Omental fat pad (tissue), 4 donors: ENCODE data around the gene TSPAN17. TPM values are rescaled to one million over a fixed set of nuclear protein-coding genes. Genes with fewer than 3 reads are reported as not detected.

Experiments used
- ATAC-seq: fragments of 150-250 bp; one replicate; pipeline ENCODE4 v1.9.1; 2016; ENCODE audit warnings: mild to moderate bottlenecking, moderate library complexity; ENCODE audit not compliant: low FRiP score
- DNase-seq: peaks from one replicate; pipeline ENCODE4 v3.0.0-alpha.2; 2019; ENCODE audit warnings: low spot score
- total RNA-seq, 4 donors: library from RNA; depleted of rRNA; stranded (reverse); fragments of >200 nt; gene quantifications; one replicate each; pipeline ENCODE4 v1.1.0, GENCODE V29; 2016
- TF ChIP-seq, protein P1 (sequence below), 3 donors: fragments of 450-650 bp; IDR thresholded peaks; one replicate each; pipeline ENCODE4 v1.5.1; 2016 to 2017; ENCODE audit warnings: antibody characterized with exemption in 3 of 3, mild to moderate bottlenecking in 3 of 3, moderate library complexity in 2 of 3

Gene TSPAN17
- total RNA-seq, 4 donors from 2014 or later: 8.9 to 16.9 (median 15.1) TPM

DNA sequence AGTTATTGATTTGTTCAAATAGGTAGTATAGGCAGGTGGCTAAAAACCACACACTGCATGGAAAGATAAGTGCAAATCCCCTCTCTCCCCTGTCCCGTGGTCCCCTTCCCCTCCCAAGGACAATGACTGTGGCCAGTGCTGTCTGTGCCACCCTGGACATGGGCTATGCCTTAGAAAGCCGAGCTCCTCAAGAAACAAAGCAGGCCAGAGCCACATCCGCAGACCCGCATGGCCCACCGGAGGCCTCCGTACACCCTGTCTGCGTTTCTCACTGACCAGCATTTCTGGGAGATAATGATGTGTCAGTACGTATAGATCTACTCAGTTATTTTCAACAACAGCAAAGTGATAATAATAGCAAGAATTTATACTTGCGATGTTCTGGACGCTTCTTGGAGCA is 16.3 kb downstream of the TSPAN17 start:
- DNase-seq (no peak), ATAC-seq (no peak)
- TF ChIP-seq, protein P1, sequence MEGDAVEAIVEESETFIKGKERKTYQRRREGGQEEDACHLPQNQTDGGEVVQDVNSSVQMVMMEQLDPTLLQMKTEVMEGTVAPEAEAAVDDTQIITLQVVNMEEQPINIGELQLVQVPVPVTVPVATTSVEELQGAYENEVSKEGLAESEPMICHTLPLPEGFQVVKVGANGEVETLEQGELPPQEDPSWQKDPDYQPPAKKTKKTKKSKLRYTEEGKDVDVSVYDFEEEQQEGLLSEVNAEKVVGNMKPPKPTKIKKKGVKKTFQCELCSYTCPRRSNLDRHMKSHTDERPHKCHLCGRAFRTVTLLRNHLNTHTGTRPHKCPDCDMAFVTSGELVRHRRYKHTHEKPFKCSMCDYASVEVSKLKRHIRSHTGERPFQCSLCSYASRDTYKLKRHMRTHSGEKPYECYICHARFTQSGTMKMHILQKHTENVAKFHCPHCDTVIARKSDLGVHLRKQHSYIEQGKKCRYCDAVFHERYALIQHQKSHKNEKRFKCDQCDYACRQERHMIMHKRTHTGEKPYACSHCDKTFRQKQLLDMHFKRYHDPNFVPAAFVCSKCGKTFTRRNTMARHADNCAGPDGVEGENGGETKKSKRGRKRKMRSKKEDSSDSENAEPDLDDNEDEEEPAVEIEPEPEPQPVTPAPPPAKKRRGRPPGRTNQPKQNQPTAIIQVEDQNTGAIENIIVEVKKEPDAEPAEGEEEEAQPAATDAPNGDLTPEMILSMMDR (IDR thresholded peaks at IDR 0.05): no peak

- no peak for ATAC-seq
Measured at GRCh38 chr5:176664479-176664878, 17.2 kb downstream of the TSPAN17 start.

DNA sequence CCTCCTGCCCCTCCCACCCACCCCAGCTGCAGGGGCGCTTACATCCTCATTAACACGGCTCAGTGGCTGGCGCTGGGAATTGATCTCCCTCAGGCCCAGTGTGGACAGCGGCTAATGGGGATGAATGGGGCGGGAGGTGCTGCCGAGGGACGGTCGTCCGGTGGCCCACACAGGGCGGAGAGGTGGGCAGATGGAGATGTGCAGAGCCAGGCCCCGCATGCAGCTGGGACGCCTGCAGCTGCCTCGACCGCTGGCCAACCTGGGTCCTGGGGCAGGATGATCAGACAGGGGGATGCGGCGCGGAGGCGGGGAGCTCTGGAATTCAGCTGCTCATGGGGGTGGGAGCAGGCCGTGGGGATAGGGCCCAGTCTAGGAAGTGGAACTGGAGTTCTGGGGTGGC is 17.6 kb downstream of the TSPAN17 start:
- DNase-seq (no peak), ATAC-seq (no peak)
- TF ChIP-seq, protein P1 (IDR thresholded peaks at IDR 0.05): no peak

More at GRCh38 chr5:176664479-176664878, 17.2 kb downstream of the TSPAN17 start:
- DNase-seq: no peak
- TF ChIP-seq, protein P1 (IDR thresholded peaks at IDR 0.05): no peak

DNA sequence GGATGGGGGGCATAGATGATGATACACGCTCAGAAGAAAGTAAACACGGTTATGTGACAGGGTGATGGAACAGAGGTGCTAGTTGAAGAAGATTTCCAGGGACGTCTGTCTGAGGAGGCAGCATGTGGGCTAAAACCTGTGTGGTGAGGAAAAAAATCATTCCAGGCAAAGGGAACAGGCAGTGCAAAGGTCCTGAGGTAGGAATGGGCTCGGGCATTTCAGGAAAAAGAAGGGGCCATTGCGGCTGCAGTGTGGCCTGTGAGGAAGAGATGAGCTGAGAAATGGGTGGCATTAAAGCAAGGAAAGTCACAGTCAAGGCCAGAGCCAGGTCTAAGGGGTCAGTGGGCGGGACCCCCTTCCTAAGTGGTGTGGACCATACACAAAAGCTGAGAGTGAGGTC is 18.2 kb downstream of the TSPAN17 start:
- no peak for DNase-seq
- TF ChIP-seq, protein P1 (IDR thresholded peaks at IDR 0.05): no peak
- no peak for ATAC-seq

GRCh38 chr5:176667637-176668036 is 20.4 kb downstream of the TSPAN17 start:
- DNase-seq (no peak), ATAC-seq (no peak)
- TF ChIP-seq, protein P1 (IDR thresholded peaks at IDR 0.05): no peak

DNA sequence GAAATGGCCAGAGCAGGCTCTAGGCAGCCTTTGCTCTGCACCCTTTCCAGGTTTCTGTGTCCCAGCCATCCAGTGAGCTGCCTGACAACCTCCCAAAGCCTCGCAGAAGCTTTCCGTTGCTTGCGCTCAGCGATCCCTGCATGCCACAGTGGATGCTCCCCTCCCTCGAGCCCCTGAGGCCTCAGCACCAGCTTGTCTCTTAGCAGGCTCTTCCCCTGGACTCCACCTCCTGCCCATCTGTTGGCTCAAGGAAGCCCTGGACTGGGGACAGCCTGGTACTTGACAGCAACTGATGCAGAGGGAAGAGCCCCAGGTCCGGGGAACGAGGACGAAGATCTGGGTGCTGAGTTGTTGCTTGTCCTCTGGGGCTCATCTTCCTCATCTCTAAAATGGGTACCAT is 23.2 kb downstream of the TSPAN17 start:
- DNase-seq (no peak), ATAC-seq (no peak)
- TF ChIP-seq, protein P1 (IDR thresholded peaks at IDR 0.05): no peak

- DNase-seq (no peak), ATAC-seq (no peak)
- TF ChIP-seq, protein P1 (IDR thresholded peaks at IDR 0.05): no peak
Measured at GRCh38 chr5:176671399-176671798, 24.1 kb downstream of the TSPAN17 start.
